ENCODE results near the gene GALNT10. TPM values are rescaled to one million over a fixed set of nuclear protein-coding genes. Genes with fewer than 3 reads are reported as not detected.

The GALNT10 gene
- total and polyA plus RNA-seq, 2 of the 8 experiments (the other 6 are each of a cell fraction or from before 2014, with no cell fraction given), result 4.6 to 15.5 TPM

- TF ChIP-seq JUND (IDR thresholded peaks at IDR 0.05; ENCODE audit: low read length) (no peak), HDAC6 (IDR thresholded peaks at IDR 0.05; ENCODE audit: low read depth, low read length) (no peak), RAD21 (IDR thresholded peaks at IDR 0.05 in 1 of 2, conservative IDR thresholded peaks at IDR 0.05 in 1 of 2; ENCODE audit: low read depth in 2 of 2, low read length in 2 of 2) (no peak), RFX5 (IDR thresholded peaks at IDR 0.05; ENCODE audit: borderline replicate concordance, low read depth, low read length) (no peak)
These were observed 87.0 kb downstream of the GALNT10 start (continued) for GRCh38 chr5:154277499-154277898.
